ENCODE measurements around the gene SPTBN1.

DNA sequence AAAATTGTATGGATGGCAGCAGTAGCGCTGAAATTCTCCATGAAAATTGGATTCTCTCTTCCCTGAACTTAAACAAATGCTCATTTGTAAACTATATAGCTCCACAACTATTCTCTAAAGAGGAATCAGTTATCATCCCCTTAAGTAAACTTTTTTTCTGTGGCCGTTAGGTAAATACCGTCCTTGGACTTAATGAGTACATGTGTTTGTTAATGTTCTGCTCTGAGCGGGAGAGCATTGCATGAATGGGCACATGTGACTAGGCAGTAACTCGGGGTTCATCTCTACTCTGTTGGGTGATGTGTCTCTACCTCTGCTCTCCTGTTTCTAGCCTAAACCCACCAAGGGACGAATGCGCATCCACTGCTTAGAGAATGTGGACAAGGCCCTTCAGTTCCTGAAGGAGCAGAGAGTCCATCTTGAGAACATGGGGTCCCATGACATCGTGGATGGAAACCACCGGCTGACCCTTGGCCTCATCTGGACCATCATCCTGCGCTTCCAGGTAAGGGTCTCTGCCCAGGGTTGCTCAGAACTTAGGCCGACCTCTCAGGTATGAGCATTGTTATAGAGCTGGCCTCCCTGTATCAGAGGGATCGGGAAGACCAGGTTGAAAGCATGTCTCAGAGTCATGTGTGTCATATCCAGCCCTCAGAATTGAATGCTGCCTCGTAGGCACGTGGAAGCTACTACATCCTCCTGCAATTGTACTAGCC, 155.9 kb downstream of the SPTBN1 start:
- TF ChIP-seq, protein P1, sequence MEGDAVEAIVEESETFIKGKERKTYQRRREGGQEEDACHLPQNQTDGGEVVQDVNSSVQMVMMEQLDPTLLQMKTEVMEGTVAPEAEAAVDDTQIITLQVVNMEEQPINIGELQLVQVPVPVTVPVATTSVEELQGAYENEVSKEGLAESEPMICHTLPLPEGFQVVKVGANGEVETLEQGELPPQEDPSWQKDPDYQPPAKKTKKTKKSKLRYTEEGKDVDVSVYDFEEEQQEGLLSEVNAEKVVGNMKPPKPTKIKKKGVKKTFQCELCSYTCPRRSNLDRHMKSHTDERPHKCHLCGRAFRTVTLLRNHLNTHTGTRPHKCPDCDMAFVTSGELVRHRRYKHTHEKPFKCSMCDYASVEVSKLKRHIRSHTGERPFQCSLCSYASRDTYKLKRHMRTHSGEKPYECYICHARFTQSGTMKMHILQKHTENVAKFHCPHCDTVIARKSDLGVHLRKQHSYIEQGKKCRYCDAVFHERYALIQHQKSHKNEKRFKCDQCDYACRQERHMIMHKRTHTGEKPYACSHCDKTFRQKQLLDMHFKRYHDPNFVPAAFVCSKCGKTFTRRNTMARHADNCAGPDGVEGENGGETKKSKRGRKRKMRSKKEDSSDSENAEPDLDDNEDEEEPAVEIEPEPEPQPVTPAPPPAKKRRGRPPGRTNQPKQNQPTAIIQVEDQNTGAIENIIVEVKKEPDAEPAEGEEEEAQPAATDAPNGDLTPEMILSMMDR (conservative IDR thresholded peaks at IDR 0.05), result no peak
- TF ChIP-seq EZH2 (IDR thresholded peaks at IDR 0.05; ENCODE audit: low read depth), result no peak

Measured in PC-9 (cell line).